ENCODE results near the gene HMG20A. TPM values are rescaled to one million over a fixed set of nuclear protein-coding genes. Genes with fewer than 3 reads are reported as not detected.

Gene HMG20A
- total RNA-seq, 4 donors from 2014 or later = 26.2 to 30.5 (median 28.4) TPM

- no peak for TF ChIP-seq CTCF (IDR thresholded peaks at IDR 0.05; ENCODE audit: low read depth)
Measured at GRCh38 chr15:77508541-77509243, 88.0 kb downstream of the HMG20A start.

- no peak for TF ChIP-seq CTCF (IDR thresholded peaks at IDR 0.05; ENCODE audit: low read depth)
Measured at GRCh38 chr15:77510066-77511057, 89.7 kb downstream of the HMG20A start.

GRCh38 chr15:77511869-77512268 is 91.2 kb downstream of the HMG20A start:
- no peak for TF ChIP-seq CTCF (IDR thresholded peaks at IDR 0.05; ENCODE audit: low read depth)

GRCh38 chr15:77513226-77513625 is 92.5 kb downstream of the HMG20A start:
- no peak for TF ChIP-seq CTCF (IDR thresholded peaks at IDR 0.05; ENCODE audit: low read depth)

GRCh38 chr15:77514641-77515402 is 94.1 kb downstream of the HMG20A start:
- TF ChIP-seq CTCF (IDR thresholded peaks at IDR 0.05; ENCODE audit: low read depth) = no peak

DNA sequence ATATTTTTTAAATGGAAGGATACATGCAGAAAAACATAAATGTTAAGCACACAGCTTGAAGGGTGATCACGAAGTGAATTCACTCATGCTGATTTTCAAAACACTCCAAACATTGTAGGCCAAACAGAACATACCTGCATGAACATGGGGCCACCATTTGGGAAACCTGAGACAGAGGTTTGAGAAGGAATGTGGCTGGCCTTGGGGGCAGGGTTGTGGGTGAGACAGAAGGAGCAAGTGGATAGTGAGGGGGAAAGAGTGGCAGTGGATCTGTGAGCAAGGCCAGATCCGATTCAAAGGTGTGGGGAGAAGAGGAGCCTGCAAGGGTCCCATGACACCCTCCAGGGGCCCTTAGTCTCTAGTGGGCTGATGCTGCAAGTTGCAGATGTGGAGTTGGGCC is 94.9 kb downstream of the HMG20A start:
- TF ChIP-seq CTCF (IDR thresholded peaks at IDR 0.05; ENCODE audit: low read depth) = no peak

Data from subcutaneous adipose tissue (tissue), 4 donors.